Adrenal gland (tissue), 5 donors: ENCODE measurements around the gene LRRC56.

ENCODE experiments used
- POLR2A ChIP-seq, 2 donors: fragments of 450-650 bp; IDR thresholded peaks; one replicate each; pipeline ENCODE4 v1.6.1; 2017; ENCODE audit warnings: antibody characterized with exemption in 2 of 2, mild to moderate bottlenecking in 2 of 2, moderate library complexity in 1 of 2
- TF ChIP-seq, protein P1 (sequence below), 6 experiments: fragments of 450-650 bp in 4 of 6; fragments of 200-600 bp in 2 of 6; sonication (generic) in 1 of 6; IDR thresholded peaks; 1 replicate in 5 of 6; 2 replicates in 1 of 6; pipeline versions ENCODE4 v1.5.1 to v1.8.0; 2016 to 2021; ENCODE audit warnings: antibody characterized with exemption in 6 of 6, mild to moderate bottlenecking in 2 of 6, moderate library complexity in 1 of 6
- donor health status: DM: no; HTN: no; CAD: no.

DNA sequence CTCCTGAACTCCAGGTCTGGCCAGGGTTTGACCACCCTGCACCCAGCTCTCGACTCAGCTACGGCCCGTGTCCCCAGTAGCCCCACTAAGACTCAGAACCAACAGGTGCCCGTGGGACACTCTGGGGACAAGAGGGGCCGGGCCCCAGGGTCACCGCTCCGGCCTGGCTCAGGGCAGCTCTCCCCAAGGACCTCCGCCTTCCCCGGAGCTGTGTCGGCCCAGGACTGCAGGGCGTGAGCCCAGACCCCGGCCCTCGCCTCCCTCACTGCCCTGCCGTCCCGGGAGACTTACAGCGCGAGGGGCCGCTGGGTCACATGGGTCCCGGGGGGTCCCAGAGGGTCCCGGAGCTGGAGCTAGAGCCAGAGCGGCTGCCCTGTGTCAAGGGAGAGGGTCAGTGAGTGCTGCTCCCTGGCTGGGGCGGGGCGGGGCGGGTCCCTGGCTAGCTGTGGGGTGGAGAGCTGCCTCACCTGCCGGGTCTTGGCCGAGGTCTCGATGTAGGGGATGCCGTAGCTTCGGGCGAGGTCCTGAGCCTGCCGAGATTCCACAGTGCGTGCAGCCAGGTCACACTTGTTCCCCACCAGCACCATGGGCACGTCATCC, 4.2 kb upstream of the LRRC56 start:
- TF ChIP-seq, protein P1, sequence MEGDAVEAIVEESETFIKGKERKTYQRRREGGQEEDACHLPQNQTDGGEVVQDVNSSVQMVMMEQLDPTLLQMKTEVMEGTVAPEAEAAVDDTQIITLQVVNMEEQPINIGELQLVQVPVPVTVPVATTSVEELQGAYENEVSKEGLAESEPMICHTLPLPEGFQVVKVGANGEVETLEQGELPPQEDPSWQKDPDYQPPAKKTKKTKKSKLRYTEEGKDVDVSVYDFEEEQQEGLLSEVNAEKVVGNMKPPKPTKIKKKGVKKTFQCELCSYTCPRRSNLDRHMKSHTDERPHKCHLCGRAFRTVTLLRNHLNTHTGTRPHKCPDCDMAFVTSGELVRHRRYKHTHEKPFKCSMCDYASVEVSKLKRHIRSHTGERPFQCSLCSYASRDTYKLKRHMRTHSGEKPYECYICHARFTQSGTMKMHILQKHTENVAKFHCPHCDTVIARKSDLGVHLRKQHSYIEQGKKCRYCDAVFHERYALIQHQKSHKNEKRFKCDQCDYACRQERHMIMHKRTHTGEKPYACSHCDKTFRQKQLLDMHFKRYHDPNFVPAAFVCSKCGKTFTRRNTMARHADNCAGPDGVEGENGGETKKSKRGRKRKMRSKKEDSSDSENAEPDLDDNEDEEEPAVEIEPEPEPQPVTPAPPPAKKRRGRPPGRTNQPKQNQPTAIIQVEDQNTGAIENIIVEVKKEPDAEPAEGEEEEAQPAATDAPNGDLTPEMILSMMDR (IDR thresholded peaks at IDR 0.05) = no peak
- TF ChIP-seq POLR2A (IDR thresholded peaks at IDR 0.05) = no peak
